GM12892 (cell line): ENCODE data around the gene APMAP.

Source experiments
- DNase-seq: peaks from one replicate; pipeline ENCODE4 v3.0.0; 2011; ENCODE audit not compliant: insufficient read length
- FAIRE-seq: peaks from 2 replicates; lab custom pipeline; 2011; peaks lifted over from hg19 to GRCh38; lab: Jason Lieb, UNC
- POLR2A ChIP-seq: IDR thresholded peaks from 2 replicates; pipeline ENCODE4 v1.6.1; 2011; ENCODE audit warnings: low read depth, low read length, control low read depth
- POLR2AphosphoS5 ChIP-seq: IDR thresholded peaks from 2 replicates; pipeline ENCODE4 v1.6.1; 2011; ENCODE audit warnings: low read depth, low read length, control low read depth
- TAF1 ChIP-seq: IDR thresholded peaks from 2 replicates; pipeline ENCODE4 v1.6.1; 2011; ENCODE audit warnings: low read depth, mild to moderate bottlenecking, control low read depth, low read length, borderline replicate concordance

The APMAP gene

DNA sequence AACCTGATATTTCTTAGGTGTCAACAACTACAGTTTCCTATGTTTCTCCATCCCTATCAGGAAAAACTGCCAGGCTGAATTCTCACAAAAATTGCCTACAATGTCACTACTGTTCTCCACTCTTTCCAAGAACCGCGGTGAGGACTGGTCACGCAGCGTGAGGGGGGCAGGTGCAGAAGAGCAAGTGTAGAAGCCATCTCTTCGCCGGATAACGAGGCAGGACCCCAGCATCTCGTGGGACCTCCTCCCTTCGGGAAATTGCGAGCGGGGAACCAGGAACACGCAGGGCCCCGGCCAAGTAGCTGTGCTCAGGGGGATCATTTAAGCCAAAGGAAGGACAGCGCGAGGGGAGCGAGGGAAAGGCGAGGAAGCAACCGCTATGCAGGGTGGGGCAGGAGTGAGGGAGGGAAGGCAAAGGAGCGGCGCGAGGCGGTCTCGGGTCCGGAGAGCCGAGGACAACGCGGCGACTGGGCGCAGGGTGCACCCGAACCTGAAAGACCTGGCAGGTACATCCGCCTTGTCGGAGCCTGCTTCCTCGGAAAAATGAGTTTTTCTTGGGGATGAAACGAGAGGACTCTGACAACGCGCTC, 559 bp downstream of the APMAP start:
- FAIRE-seq (no peak), DNase-seq (no peak)
- TF ChIP-seq POLR2AphosphoS5 = no peak
- TF ChIP-seq TAF1 = no peak
- no peak for TF ChIP-seq POLR2A

DNA sequence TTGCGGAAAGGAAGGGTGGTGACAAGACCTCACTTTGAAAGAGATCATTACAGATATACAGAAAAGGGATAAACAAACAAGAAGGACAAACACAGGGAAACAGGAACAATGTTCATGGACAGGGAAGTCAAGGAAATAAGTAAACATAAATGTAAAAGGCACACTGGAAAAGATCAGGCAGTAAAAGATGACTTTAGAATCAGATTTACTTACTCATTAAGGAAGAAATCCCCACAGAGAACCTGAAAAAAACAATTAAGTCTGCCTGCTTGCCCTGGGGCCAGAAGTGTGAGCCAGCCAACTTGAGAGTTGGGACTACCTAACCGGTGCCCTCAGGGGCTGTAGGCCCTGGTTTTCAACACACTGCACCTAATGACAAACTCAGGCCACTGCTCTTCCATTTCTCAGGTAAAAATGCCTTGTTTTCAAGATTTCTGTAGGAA, 1.7 kb downstream of the APMAP start:
- DNase-seq (no peak), FAIRE-seq (no peak)
- TF ChIP-seq POLR2A = no peak
- TF ChIP-seq POLR2AphosphoS5 = no peak
- TF ChIP-seq TAF1 = no peak

DNA sequence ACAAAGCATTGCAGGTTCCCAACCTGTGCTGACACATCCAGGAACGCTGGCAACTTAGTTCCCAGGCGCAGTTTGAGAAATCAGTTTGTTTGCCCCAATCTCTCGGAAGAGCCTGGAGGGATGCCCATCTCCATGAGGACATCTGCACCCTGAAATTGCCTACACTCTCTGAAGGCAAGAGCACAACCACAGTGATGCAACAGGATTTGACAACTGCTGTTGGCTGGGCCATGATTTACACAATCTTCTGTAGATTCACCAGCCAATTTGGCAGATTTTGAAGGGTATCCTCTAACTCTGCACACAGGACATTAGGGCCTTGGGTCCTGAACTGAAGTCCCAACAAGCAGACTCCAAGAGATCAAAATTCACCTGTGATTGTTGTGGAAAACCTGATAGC, 3.4 kb downstream of the APMAP start:
- no peak for TF ChIP-seq TAF1
- no peak for TF ChIP-seq POLR2AphosphoS5
- TF ChIP-seq POLR2A = no peak
- FAIRE-seq = no peak
- no peak for DNase-seq

DNA sequence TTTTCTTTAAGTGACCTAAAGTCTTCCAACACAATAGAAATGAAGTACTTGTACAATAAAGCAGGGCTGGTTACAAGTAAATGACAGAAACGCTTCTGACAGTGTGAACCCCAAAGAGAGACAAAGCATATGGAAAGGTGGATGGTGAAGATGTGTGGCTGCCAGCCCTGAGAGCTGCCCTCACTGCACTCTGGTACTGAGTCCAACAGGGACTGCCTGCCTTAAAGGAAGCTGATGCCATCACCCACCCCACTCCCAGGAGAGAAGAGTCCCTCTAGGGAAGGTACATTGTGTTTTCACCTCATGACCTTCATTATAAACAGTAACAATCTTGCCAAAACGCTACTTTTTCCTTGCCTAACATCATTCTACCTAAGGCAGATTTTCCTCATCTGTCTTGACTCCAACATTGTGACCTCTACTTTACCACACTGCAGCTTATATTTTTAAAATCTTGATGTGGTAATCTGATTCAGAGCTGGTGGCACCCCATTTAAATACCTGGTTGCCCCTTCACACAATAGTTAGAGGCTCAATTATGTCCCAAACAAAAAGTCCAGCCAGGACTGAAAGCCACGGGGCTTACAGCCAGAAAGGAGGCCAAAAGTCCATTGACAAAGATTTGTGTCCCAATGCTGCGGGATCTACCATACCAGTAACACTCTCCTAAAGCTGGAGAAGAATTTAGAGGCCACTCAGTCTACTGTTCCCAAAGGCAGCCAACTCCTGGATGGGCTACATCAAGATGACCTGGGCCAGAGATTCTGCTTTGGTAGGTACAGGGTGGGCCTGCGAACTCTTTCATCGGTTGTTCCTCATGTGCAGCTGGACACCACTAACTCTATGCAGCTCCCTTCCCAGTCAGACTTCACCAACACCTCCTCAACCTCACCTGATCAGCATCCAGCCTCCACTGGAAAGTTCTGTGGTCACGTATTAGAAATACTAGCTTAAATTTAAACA, 4.4 kb downstream of the APMAP start:
- TF ChIP-seq POLR2AphosphoS5 (no peak), TAF1 (no peak), POLR2A (no peak)
- FAIRE-seq = no peak
- DNase-seq = no peak

DNA sequence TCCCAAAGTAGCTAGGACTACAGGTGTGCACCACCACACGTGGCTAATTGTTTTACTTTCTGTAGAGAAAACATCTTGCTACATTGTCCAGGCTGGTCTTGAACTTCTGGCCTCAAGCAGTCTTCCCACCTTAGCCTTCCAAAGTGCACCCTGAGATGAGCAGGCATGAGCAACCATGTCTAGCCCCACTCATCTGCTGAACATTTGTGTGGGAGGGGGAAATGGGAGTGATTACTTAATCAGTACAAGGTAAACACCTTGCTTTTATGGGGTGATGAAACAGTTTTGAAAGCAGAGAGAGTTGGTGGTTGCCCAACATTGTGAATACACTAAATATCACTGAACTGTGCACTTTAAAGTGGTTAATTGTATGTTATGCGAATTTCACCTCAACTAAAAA, 5.3 kb downstream of the APMAP start:
- DNase-seq = no peak
- no peak for FAIRE-seq

DNA sequence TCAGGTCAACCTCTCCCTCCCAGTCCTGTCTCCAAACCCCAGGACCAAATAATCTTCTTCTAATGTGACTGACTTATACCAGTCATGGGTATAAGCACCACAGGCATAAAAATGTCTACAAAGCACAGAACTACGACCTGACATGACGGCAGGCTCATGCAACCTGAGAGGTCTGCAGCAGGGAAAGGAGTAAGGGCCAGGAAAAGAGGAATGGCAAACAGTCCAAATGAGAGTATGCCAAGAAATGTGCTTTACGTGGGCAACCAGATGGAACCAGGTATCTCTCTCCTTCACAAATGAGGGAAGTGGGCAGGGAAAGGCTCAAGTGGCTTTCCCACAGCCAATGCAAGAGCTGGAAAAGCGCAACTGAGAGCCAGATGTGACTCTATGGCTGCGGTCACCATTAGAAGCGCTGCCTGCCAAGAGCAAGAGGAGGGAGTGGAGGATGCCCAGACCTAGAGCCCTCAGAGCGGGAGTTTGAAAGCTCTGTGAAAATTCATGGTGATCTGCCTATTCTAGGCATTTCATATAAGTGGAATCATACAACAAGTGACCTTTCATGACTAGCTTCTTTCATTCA, 6.0 kb downstream of the APMAP start:
- FAIRE-seq = no peak
- TF ChIP-seq TAF1 (no peak), POLR2AphosphoS5 (no peak), POLR2A (no peak)
- no peak for DNase-seq

More for the DNA sequence above, 5.3 kb downstream of the APMAP start:
- no peak for TF ChIP-seq POLR2A
- TF ChIP-seq TAF1 = no peak
- TF ChIP-seq POLR2AphosphoS5 = no peak

DNA sequence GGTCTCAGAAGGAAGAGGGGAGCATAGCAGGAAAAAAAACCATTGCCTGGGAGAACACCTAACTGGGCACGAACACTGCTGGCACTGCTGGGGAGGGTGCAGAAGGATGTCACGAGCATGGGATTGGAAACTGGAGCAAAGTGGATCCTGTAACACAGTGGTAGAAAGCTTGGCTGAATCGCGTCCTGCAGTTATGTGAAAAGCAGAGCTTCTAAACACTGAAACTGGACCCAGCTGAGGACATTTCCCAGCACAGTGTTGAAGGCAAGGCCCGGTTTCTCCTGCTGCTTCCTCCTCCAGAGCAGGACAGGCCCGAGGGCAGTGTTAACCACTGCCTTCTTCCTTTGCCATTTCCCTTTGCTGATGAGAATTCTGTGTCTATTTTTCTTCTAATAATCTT, 6.7 kb downstream of the APMAP start:
- TF ChIP-seq TAF1 (no peak), POLR2A (no peak), POLR2AphosphoS5 (no peak)
- DNase-seq (no peak), FAIRE-seq (no peak)

DNA sequence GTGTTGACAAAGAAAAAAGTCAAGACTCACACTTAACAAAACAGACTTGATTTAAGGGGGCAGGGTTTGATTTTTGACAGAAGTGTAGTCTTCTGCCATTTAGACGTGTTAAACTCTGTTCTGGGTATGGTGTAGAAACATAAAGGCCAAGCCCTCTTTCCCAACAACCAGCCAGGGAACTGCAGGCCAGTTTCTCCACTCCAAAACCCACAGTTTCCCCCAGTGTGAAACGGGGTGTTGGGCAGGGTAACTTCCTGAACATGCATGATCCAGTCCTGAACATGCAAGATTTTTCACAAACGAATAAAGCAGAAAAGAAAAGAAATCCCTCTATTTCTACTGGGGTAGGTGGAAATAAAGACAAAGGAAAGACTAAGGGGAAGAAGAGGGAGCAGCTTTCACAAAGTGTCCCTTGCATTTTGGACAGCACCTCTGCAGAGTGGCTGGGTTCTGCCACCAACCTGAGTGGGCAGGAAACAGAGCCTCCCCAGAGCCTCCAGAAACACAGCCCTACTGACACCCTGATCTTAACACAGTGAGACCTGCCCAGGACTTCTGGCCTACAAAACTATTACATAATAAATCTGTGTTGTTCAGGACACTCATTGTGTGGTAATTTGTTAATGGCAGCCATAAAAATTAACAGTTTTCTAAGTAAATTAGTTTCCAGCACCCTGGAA, 7.5 kb downstream of the APMAP start:
- TF ChIP-seq TAF1 (no peak), POLR2AphosphoS5 (no peak), POLR2A (no peak)
- DNase-seq (no peak), FAIRE-seq (no peak)

DNA sequence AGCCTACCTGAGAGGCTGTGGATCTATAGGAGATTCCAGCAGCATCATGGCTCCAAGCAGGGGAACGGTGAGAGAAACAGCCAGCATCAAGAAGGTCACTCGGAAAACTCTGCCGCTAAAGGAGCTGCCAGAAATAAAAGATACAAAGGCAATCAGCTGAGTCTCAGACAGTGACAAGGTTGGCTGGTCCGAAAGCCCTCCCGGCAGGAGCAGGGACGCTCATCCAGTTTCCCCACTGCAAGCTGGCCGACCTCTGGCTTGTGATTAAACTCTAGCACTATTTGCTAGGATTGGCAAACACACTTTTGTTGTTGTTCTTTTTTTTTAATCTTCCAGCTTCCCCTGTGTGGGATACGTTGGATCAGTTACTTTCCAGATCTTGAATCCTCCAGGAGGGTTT, 8.7 kb downstream of the APMAP start:
- FAIRE-seq (no peak), DNase-seq (no peak)
- no peak for TF ChIP-seq POLR2AphosphoS5

DNA sequence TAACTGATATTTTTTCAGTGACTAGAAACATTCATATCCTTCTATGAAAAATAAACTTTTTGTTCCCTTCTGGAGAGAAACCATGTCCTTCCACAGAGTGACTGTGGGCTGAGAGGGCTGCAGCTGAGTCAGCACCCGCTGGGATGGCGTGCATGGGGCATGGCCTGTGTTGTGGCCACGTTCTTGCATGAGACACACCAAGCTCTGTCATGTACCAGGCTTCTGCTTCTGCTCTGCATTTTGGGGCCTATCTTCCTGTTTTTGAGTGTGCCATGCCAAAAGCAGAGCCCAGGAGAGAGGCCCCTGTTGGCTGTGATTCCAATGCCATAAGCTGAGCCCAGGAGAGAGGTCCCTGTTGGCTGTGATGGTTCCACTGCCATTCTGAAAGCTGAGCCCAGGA, 10.8 kb downstream of the APMAP start:
- DNase-seq (no peak), FAIRE-seq (no peak)
- TF ChIP-seq TAF1 (no peak), POLR2A (no peak), POLR2AphosphoS5 (no peak)

DNA sequence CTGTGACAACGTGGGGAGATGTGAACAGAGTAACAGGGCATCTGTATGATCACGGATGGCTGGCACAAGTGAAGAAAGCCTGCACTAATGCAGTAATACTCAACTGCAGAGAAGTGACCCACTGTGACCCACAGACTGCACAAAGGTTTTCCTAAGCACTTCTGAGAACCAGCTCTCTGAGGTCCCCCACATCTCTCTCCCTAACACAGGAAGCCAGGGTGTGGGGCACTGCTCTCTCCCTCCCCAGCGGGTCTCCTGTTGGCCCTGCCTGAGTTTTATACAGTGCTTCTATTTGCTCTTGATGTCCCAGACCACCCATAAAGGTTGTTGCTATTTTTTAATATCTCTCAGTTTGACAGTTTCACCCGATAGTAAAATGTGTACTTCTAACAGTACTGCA, 11.3 kb downstream of the APMAP start:
- DNase-seq (no peak), FAIRE-seq (no peak)
- TF ChIP-seq POLR2AphosphoS5 (no peak), TAF1 (no peak), POLR2A (no peak)
